ENCODE measurements around the gene TMPRSS9.
A peak's percentile ranks its signal among the peaks of the same experiment; 100 is the strongest.
"Not testable (repeated sequence)": the region's sequence is repeated elsewhere in the genome, so short reads cannot be mapped to it uniquely, and the experiment has no call there.

TMPRSS9 gene

DNA sequence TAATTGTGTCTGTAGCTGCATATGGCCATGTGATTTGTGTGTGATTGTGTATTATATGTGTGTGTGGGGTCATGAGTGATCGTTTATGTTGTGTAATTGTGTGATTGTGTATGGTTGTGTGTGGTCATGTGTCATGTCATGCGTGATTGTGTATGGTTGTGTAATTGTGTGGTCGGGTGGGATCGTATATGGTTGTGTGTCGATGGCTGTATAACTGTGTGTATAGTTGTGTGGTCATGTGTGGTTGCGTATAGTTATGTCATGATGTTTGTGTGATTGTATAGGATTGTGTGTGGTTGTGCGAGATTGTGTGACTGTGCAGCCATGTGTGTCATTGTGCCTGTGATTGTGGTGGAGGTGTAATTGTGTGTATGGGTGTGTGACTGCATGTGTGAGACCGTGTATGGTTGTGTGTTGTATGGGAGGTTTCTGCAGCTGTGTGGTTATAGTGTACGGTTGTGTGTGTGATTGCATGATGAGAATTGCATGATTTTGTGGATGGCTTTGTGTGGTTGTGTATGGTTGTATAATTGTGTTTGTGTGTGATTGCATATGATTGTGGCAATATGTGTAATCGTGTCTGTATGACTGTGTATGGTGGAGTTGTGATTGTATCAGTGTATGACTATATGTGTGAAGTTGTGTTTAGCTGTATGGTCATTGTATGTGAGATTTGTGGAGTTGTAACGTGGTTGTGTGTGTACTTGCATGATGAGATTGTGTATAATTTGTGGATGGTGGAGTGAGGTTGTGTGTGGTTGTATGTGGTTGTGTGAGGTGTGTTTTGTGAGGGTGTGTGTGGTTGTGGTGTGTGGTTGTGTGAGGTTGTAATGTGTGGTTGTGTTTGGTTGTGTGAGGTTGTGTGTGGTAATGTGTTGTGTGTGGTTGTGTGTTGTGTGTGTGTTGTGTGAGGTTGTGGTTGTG is 2.2 kb downstream of the TMPRSS9 start:
- no peak for DNase-seq

DNA sequence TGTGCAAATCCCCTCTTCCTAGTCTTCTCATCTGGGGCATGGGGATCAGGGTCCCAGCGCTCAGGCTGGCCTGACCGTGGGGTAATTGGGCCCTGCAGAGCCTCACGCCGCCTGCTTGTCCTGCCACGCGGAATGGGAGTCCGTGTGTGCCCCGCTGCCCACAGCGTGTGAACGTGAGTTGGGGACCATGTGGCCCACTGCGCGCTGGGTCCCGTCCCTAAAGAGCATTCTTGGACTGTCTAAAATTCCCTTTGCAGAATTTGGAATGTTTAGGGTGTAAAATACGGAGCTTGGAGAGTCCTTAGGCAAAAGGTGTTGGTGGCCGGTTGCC is 2.9 kb downstream of the TMPRSS9 start:
- no peak for DNase-seq

DNA sequence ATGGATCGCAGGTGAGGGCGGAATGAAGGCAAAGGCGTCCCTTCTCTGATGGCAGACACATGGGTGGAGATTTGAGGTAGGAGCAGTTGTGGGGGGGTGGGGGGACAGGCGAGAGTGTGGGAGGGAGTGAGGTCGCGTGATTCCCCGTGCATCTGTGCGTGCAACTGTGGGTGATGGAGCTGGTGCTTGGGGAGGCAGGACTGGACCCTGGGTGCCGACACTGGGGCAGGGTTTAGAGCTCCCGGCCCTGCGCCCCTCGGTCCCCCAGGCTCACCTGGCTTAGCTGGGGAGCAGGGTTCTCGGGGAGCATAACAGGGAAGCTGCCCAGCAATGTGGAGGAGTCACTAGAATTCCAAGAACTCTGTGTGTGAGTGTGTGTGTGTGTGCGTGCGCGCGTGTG is 3.4 kb downstream of the TMPRSS9 start:
- no peak for DNase-seq

DNA sequence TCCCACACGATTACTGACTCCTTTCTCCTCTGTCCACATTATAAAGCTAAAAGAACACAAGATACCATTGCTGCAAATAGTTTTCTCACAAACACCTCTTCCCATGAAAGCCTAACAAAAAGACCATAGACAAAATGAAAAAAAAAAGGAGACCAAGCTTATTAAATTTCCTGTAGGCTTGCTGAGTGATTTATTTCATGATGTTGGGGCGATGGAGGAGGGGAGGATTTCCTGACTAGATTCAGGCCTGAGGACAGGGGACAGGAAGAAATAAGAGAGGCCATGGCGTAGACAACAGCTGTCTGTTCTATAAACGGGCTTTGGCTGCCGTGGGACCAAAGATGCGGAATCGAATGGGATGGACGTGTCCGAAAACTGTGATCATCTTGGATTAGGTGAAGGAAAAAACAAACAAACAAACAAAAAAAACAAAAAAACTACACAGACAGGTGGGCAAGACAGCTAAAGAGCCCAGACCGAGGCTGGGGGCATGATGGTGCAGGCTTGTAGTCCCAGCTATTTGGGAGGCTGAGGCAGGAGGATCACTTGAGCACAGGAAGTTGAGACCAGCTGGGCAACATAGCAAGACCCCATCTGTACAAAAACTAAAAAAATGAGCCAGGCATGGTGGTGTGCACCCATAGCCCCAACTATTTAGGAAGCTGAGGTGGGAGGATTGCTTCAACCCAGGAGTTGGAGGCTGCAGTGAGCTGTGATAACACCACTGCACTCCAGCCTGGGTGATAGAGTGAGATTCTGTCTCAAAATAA is 5.3 kb downstream of the TMPRSS9 start:
- DNase-seq = no peak

DNA sequence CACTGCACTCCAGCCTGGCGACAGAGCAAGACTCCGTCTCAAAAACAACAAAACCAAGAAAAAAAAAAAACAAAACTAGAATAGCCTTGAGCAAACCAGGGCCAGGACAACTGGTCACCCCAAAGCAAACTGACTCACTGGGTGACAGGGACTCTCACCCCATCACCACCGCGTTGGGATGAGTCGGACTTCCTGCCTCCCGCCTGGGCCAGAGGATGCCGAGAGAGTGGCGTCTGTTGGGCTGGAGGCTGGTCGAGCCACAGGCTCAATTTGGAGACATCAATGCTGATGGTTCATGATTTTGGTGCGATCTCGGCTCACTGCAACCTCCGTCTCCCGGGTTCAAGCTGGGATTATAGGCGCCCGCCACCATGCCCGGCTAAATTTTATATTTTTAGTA is 11.6 kb downstream of the TMPRSS9 start:
- no peak for DNase-seq

DNA sequence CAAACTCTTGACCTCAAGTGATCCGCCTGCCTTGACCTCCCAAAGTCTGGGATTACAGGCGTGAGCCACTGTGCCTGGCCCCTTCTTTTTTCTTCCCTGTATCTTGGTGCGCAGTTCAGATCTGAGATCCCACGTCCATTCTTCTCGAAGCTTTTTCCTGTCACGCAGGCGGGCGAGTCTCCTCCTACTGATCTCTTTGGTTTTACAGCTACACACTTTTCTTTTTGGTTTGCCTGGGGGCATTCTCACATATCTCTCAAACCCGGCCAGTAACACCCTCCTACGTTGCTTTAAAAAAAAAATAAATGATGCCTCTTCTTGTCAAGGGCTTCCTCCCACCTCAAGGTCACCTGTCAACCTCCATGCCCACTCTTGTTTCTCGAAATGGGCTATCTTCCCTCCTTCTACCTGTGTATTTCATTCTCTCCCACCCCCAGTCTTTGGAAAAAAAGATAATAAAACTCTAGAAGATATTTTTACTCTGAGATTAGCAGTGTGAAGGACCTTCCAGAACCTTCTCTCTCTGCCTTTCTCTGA is 12.1 kb downstream of the TMPRSS9 start:
- DNase-seq = no peak

DNA sequence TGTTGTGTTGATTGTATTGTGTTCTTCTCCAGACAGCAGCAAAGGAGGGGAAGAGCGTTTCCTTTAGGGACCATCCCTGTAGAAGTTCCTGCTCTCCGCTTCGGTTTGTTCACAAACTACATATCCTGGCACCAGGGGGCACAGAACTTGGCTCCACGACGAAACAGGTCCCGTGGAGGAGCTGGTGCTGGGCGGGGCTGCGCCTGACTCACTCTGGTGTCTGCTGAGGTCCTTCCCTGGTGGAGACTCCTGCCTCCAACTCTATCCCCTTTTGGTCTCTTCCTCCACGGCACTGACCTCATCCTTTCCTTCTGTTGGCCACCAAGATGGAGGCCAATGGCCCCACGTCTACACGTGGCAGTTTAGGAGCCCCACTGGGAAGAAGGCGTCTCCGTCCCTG is 14.7 kb downstream of the TMPRSS9 start:
- no peak for DNase-seq

DNA sequence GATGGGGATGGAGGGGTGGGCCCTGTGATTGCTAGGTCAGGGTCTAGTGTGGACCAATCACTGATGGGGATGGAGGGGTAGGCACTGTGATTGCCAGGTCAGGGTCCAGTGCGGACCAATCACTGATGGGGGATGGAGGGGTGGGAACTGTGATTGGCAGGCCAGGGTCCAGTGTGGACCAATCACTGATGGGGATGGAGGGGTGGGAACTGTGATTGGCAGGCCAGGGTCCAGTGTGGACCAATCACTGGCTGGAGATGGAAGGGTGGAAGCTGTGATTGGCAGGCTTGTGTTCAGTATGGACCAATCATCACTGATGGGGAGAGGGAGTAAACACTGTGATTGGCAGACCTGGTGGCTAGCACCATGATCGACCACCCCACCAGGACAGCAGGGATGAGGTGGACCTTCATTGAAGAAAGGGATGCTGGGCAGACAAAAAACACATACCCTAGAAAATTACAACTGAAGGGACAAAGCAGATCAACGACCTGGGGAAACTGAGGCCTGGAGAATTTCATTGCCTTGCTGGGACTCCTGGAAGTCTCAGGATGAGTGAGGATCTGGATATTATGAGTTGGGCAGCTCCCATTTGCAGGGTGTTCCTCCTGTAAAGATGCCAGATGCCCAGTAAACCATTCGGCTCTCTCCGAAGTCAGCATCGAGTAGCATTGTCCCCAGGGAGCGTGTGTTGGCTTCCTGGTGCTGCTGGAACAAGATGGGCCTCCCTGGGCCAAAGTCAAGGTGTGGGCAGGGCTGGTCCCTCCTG is 15.5 kb downstream of the TMPRSS9 start:
- DNase-seq = no peak

DNA sequence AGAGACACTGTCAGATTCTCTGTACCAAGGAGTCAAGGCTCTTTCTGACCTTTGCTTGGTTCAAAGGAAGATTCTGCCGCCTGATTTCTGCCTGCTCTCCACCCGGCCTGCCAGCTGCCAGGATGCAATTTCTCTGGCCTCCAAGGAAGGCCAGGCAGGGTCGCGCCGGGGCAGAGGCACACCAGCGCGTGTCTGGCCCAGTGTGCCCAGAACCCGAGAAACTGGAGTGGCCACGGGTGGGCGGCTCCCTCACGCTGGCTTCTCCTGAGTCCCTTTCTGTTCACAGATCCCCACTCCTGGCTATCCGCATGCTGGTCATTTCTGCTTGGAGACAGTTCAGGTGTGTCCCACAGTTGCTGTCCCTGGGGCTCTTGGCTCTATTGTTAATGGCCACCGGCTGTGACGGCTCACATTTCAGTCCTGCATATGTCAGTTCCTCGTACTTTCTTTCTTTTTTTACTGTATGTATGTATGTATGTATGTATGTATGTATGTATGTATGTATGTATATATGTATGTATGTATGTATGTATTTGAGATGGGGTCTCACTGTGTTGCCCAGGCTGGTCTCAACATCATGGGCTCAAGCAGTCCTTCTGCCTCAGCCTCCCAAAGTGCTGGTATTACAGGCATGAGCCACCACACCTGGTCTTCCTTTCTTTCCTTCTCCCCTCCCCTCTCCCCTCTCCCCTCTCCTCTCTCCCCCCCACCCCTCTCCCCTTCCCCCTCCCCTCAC is 16.9 kb downstream of the TMPRSS9 start:
- DNase-seq = no peak

DNA sequence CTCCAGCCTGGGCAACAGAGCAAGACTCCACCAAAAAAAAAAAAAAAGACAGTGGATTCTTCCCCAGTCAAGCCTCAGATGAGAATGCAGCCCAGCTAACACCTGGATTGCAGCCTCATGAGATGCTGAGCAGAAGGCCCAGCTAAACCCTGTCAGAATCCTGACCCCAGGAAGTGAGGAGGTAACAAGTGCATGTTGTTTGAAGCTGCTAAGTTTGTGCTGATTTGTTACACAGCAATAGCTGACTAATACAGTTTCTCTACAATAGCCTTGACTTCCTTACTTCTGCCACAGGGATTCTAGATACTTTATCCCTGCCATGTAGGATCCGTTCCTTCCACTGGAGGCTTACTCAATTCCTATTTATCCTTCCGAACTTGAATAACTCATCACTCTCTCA is 20.5 kb downstream of the TMPRSS9 start:
- DNase-seq = no peak

DNA sequence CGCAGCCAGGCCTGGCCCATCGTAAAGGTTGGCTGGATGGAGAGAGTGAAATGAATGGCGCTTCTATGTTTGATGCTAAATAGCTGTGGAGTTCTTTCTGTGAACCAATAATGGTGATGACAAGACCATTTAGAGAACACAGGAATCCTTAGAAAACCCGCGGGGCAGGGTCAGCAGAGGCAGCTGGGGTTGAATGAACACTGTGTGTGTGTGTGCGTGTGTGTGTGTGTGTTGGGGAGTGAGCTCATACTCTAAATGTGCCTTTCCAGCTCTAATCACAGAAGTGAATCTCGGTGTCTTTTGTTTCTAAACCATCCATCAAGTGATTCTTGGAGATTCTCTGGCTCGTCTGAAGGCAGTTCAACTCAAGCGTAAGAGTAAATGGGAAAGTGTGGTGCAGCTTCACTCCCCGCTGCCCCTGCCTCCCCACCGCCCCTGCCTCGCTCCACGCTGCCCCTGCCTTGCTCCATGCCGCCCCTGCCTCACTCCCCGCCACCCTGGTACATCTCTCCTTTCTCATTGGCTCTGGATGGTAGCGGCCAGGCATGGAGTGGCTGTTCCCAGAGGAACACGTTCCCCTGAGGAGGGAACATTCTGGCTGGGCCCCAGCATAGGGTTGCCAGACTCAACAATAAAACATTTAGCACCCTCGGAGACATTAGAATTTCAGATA is 21.2 kb downstream of the TMPRSS9 start:
- no peak for DNase-seq

DNA sequence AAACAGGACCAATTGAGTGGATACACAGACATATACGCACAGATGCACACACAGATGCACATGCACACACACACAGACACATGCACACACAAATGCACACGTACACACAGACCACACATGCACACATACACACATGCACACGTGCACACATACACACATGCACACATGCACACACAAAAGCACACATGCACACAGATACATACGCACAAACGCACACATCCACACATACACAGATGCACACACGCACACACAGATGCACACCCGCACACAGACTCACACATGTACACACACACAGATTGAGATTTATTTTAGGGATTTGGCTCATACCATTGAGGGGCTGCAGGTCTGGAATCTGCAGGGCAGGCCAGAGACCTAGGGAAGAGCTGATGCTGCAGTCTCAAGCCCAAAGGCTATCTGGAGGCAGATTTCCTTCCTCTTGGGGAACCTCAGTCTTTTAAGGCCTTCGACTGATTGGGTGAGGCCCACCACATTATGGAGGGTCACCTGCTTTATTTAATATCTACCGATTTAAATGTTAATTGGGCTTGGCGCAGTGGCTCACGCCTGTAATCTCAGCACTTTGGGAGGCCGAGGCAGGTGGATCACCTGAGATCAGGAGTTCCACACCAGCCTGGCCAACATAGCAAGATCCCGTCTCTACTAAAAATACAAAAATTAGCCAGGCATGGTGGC is 22.6 kb downstream of the TMPRSS9 start:
- DNase-seq = no peak

DNA sequence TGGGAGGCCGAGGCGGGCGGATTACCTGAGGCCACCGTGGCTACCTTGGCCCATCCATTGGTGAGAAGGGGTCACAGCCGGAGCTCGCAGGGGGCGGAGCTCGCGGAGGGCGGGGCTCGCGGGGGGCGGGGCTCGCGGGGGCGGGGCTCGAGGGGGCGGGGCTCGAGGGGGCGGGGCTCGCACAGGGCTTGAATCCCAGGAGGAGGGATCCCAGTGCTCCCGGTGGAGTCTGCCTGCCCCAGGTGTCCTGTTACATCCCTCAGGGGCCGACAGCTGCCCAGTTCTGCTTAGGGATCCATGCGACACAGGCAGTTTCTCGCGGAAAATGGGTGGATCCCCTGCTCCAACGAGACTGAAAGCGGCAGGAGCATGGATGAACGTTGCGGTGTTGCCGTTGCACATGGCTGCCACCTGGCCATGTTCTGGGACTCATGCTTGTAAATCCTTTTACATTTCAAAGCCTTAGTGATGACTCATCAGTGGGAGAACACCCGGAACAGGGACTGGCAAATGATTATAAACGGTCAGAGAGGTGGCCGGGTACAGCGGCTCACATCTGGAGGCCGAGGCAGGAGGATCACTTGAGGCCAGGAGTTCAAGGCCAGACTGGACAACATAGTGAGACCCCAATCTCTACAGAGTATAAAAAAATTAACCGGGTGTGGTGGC is 25.1 kb downstream of the TMPRSS9 start:
- no peak for DNase-seq

DNA sequence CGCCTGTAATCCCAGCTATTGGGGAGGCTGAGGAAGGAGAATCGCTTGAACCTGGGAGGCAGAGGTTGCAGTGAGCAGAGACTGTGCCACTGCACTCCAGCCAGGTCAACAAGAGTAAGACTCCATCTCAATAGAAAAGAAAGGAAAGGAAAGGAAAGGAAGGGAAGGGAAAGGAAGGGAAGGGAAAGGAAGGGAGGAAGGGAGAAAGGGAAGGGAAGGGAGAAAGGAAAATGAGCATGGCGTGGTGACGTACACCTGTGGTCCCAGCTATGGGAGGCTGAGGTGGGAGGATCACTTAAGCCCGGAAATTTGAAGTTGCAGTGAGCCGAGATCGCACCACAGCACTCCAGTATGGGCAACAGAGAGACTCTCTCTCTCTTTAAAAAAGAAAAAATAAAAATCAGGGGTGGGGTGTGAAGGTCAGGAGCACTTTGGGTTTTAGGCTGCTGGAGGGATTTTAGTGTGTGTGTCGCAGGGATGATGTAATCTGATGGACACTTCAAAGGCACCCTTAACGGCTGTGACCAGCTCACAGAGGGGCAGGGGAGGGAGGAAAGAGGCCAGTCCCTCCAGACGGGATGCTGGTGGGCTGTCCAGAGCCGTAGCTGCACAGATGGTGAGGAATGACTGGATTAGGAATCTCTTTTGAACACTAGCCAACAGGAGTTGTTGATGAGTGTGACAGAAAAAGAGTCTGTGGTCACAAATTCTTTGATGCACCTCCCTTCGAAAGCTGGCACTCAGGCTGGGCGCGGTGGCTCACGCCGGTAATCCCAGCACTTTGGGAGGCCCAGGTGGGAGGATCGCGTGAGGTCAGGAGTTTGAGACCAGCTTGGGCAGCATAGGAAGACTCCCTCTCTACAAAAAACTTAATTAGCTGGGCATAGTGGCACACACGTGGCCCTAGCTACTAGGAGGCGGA is 27.6 kb downstream of the TMPRSS9 start:
- no peak for DNase-seq

DNA sequence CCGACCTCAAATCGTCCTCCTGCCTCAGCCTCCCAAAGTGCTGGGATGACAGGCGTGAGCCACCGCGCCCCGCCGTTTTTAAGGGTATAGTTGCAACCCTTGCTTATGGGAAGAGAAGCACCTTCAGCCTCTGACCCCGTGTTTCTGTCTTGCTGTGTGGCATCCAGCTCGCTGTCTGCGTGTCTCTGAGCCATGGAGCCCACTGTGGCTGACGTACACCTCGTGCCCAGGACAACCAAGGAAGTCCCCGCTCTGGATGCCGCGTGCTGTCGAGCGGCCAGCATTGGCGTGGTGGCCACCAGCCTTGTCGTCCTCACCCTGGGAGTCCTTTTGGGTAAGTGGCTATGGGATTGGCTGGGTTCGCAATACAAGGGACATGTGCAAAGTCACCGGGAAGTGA is 29.5 kb downstream of the TMPRSS9 start:
- DNase-seq = no peak

DNA sequence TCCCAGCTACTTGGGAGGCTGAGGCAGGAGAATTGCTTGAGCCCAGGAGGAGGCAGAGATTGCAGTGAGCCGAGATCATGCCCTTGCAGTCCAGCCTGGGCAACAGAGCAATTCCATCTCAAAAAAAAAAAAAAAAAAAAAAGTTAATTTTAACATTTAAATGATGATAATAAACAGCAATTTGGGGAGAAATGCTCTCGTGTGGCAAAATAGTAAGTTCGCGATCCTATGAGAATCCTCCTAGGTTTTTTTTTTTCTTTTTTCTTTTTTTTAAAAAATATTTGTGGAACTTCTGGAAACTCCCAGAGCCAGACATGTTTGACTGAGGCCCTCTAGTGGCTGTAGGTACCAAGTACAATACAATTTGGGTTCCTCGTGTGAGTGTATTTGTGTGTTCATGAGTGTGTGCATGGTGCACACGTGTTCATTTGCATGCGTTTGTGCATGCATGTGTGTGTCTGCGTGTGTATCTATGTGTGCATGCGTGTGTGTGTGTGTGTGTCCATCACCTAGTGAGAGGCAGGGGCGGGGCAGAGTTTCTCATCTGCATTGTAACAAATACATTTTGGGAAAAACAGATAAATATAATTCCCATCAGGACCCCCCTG is 31.2 kb downstream of the TMPRSS9 start:
- DNase-seq = peak in 1 of 2 experiments; percentile 32

DNA sequence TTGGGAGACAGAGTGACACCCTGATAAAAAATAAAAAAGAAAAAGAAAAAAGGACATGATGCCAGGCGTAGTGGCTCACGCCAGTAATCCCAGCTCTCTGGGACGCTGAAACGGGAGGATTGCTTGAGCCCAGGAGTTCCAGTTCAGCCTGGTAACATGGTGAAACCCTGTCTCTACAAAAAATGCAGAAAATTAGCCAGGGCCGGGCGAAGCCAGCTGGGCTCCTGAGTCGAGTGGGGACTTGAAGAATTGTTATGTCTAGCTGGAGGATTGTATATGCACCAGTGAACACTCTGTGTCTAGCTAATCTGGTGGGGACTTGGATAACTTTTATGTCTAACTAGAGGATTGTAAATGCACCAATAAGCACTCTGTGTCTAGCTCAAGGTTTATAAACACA is 32.3 kb downstream of the TMPRSS9 start:
- no peak for DNase-seq

DNA sequence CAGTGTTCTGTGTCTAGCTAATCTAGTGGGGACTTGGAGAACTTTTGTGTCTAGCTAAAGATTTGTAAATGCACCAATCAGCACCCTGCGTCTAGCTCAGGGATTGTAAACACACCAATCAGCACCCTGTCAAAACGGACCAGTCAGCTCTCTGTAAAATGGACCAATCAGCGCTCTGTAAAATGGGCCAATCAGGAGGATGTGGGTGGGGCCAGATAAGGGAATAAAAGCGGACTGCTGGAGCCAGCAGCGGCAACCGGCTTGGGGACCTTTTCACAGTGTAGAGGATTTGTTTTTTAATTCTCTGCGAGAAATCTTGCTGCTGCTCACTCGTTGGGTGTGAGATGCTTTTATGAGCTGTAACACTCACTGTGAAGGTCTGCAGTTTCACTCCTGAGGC is 32.8 kb downstream of the TMPRSS9 start:
- not testable (repeated sequence) for DNase-seq

DNA sequence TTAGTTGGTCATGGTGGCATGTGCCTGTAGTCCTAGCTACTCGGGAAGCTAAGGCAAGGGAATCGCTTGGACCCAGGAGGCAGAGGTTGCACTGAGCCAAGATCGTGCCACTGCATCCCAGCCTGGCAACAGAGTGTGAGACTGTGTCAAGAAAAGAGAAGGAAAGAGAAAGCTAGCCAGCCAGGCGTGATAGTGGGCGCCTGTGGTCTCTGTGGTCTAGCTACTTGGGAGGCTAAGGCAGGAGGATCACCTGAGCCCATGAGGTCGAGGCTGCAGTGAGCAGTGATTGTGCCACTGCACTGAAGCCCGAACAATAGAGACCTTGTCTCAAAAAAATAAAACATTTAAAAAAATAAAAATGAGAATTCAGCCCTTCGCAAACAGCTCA is 34.0 kb downstream of the TMPRSS9 start:
- DNase-seq = no peak
